Neural cell (in vitro differentiated cells): ENCODE results near the gene BCAT1. TPM values are rescaled to one million over a fixed set of nuclear protein-coding genes. Genes with fewer than 3 reads are reported as not detected.

Source experiments
- H2AFZ ChIP-seq: fragments of 200-600, 300-800 bp; sonication (generic), shearing (Covaris generic); 2 replicates; pipeline ENCODE4 v1.6.0; 2014; ENCODE audit warnings: low read depth, mild to moderate bottlenecking, antibody characterized with exemption, low read length, moderate library complexity
- H3F3A ChIP-seq: fragments of 200-600 bp; shearing (Covaris generic); 2 replicates; pipeline ENCODE4 v1.6.1; 2016; ENCODE audit warnings: mild to moderate bottlenecking, moderate library complexity, mixed read lengths, antibody characterized with exemption, low read length; ENCODE audit not compliant: insufficient read depth, poor library complexity, severe bottlenecking
- H3K27ac ChIP-seq: fragments of 200-600, 300-800 bp; sonication (generic), shearing (Covaris generic); 2 replicates; pipeline ENCODE4 v1.5.1; 2014; ENCODE audit warnings: mild to moderate bottlenecking, low read length, moderate library complexity
- H3K27me3 ChIP-seq: fragments of 300-800, 200-600 bp; sonication (generic), shearing (Covaris generic); 2 replicates; pipeline ENCODE4 v1.6.0; 2014; ENCODE audit warnings: mild to moderate bottlenecking, low read depth, low read length, moderate library complexity; ENCODE audit not compliant: insufficient read depth
- H3K36me3 ChIP-seq: fragments of 300-800, 200-600 bp; sonication (generic), shearing (Covaris generic); 2 replicates; pipeline ENCODE4 v1.5.1; 2014; ENCODE audit warnings: mild to moderate bottlenecking, antibody characterized with exemption, low read length, moderate library complexity; ENCODE audit not compliant: insufficient read depth
- H3K4me2 ChIP-seq: fragments of 300-800, 200-600 bp; sonication (generic), shearing (Covaris generic); 2 replicates; pipeline ENCODE4 v1.6.0; 2014; ENCODE audit warnings: mild to moderate bottlenecking, low read length
- H3K4me3 ChIP-seq: fragments of 300-800, 200-600 bp; sonication (generic), shearing (Covaris generic); 2 replicates; pipeline ENCODE4 v1.5.1; 2014; ENCODE audit warnings: mild to moderate bottlenecking, low read length, moderate library complexity
- H3K79me2 ChIP-seq: fragments of 200-600 bp; shearing (Covaris generic); replicated peaks from 2 replicates; pipeline ENCODE4 v1.6.0; 2014; ENCODE audit warnings: mild to moderate bottlenecking, low read length, moderate library complexity; ENCODE audit not compliant: insufficient read depth
- H3K9ac ChIP-seq: fragments of 300-800, 200-600 bp; sonication (generic), shearing (Covaris generic); 2 replicates; pipeline ENCODE4 v1.6.1; 2016; ENCODE audit warnings: mild to moderate bottlenecking, low read length, mixed read lengths
- H3K9me2 ChIP-seq: fragments of 200-600 bp; shearing (Covaris generic); 2 replicates; pipeline ENCODE4 v1.6.1; 2016; ENCODE audit warnings: mild to moderate bottlenecking, low read length, mixed read lengths; ENCODE audit not compliant: insufficient read depth
- H3K9me3 ChIP-seq: fragments of 200-600, 300-800 bp; sonication (generic), shearing (Covaris generic); 2 replicates; pipeline ENCODE4 v1.6.1; 2016; ENCODE audit warnings: mild to moderate bottlenecking, mixed run types, low read length, moderate library complexity, mixed read lengths
- H4K20me1 ChIP-seq: fragments of 200-600 bp; shearing (Covaris generic); 2 replicates; pipeline ENCODE4 v1.6.1; 2016; ENCODE audit warnings: mild to moderate bottlenecking, mixed run types; ENCODE audit not compliant: insufficient read depth
- EP300 ChIP-seq: fragments of 450-650 bp; conservative IDR thresholded peaks from 2 replicates; pipeline ENCODE4 v1.6.1; 2014; ENCODE audit warnings: antibody characterized with exemption, mild to moderate bottlenecking, moderate library complexity; ENCODE audit not compliant: poor library complexity, severe bottlenecking
- EZH2 ChIP-seq: fragments of 200-600, 300-800 bp; shearing (Covaris generic), sonication (generic); IDR thresholded peaks from 2 replicates; pipeline ENCODE4 v1.6.1; 2014; ENCODE audit warnings: antibody characterized with exemption, low read length, borderline replicate concordance, mild to moderate bottlenecking; ENCODE audit not compliant: insufficient read depth, poor library complexity, severe bottlenecking
- MXI1 ChIP-seq: fragments of 450-650 bp; conservative IDR thresholded peaks from 2 replicates; pipeline ENCODE4 v1.6.1; 2014; ENCODE audit warnings: antibody characterized with exemption, mild to moderate bottlenecking; ENCODE audit not compliant: poor library complexity, severe bottlenecking
- POLR2AphosphoS5 ChIP-seq: IDR thresholded peaks from 2 replicates; pipeline ENCODE4 v1.6.1; 2012
- RAD21 ChIP-seq: fragments of 450-650 bp; conservative IDR thresholded peaks from 2 replicates; pipeline ENCODE4 v1.6.1; 2014; ENCODE audit warnings: antibody characterized with exemption, mild to moderate bottlenecking, moderate library complexity
- SMC3 ChIP-seq: fragments of 450-650 bp; conservative IDR thresholded peaks from 2 replicates; pipeline ENCODE4 v1.6.1; 2014; ENCODE audit warnings: antibody characterized with exemption, mild to moderate bottlenecking, moderate library complexity; ENCODE audit not compliant: poor library complexity
- TAF1 ChIP-seq: IDR thresholded peaks from 2 replicates; pipeline ENCODE4 v1.6.1; 2012; ENCODE audit warnings: low read depth
- polyA plus RNA-seq: library from polyadenylated mRNA; depleted of rRNA; stranded (reverse); fragments of >200 nt; gene quantifications from 2 replicates; pipeline ENCODE4 v1.2.3, GENCODE V29; 2014
- TF ChIP-seq, protein P1 (sequence below): IDR thresholded peaks from 2 replicates; pipeline ENCODE4 v1.6.1; 2012; ENCODE audit warnings: borderline replicate concordance
- TF ChIP-seq, protein P2 (sequence below): fragments of 450-650 bp; IDR thresholded peaks from 2 replicates; pipeline ENCODE4 v1.5.1; 2014; ENCODE audit warnings: antibody characterized with exemption, mild to moderate bottlenecking, moderate library complexity; ENCODE audit not compliant: poor library complexity, severe bottlenecking

The BCAT1 gene
- polyA plus RNA-seq, 1 donor from 2014 or later = 31.3 TPM

DNA sequence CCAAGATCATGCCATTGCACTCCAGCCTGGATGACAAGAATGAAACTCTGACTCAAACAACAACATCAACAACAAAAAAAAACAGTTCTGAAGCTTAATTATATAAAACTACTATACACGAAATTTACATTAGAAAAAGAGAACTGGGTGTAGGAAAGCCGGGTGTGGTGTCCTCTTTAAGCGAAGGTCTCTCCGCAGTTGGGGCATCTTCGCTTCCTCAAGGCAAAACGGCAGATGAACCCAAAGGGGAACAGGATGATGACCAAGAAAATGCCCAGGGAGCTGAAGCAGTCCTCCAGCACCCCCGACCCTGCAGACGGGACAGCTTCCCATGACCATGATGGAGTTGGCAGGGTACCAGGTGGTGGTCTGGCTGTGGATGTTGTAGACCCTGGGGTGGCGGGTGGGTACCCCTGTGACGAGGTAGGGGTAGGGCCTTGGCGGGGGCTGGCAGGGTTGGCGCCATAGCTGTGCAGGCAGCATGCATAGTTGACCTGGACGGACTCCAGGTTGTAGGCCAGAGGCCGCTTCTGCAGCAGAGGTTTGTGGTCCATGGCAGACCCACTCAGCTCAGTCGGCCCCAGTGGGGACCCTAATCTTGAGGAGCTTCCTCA is 18.2 kb upstream of the BCAT1 start:
- Histone ChIP-seq H3K4me3 (no peak overlapping the region), H3K27ac (no peak overlapping the region), H3K27me3 (no peaks in the 10 kb centered on the region), H4K20me1 (no peaks in the 10 kb centered on the region), H3K9me2 (no peaks in the 10 kb centered on the region), H3K4me2 (no peak overlapping the region), H3K36me3 (no peaks in the 10 kb centered on the region), H3F3A (no peaks in the 10 kb centered on the region), H2AFZ (no peak overlapping the region), H3K9ac (no peak overlapping the region), H3K79me2 (no peaks in the 10 kb centered on the region), H3K9me3 (no peaks in the 10 kb centered on the region)
- TF ChIP-seq EP300 (no peak), TAF1 (no peak), SMC3 (no peak), MXI1 (no peak), RAD21 (no peak)

DNA sequence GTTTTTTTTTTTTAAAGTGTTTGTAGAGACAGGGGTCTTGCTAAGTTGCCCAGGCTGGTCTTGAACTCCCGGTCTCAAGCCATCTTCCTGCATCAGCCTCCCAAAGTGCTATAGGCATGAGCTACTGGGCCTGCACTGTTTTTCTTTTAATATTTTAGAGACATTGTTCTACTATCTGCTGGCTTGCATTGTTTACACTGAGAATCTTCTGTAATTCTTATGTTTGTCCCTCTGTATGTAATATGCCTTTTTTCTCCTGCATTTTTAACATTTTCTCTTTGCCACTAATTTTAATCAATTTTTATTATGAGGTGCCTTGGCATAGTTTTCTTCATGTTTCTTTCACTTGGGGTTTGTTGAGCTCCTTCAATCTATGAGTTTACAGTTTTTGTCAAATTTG is 15.4 kb upstream of the BCAT1 start:
- Histone ChIP-seq H2AFZ (no peak overlapping the region), H3K4me2 (no peak overlapping the region), H3K27ac (no peak overlapping the region), H4K20me1 (no peaks in the 10 kb centered on the region), H3K4me3 (no peak overlapping the region), H3K27me3 (no peaks in the 10 kb centered on the region), H3F3A (no peaks in the 10 kb centered on the region), H3K9ac (no peak overlapping the region), H3K9me2 (no peaks in the 10 kb centered on the region), H3K9me3 (no peaks in the 10 kb centered on the region), H3K79me2 (no peaks in the 10 kb centered on the region), H3K36me3 (no peaks in the 10 kb centered on the region)
- TF ChIP-seq SMC3 (no peak), RAD21 (no peak), TAF1 (no peak), EZH2 (no peak), POLR2AphosphoS5 (no peak), MXI1 (no peak), EP300 (no peak)
- TF ChIP-seq, protein P1, sequence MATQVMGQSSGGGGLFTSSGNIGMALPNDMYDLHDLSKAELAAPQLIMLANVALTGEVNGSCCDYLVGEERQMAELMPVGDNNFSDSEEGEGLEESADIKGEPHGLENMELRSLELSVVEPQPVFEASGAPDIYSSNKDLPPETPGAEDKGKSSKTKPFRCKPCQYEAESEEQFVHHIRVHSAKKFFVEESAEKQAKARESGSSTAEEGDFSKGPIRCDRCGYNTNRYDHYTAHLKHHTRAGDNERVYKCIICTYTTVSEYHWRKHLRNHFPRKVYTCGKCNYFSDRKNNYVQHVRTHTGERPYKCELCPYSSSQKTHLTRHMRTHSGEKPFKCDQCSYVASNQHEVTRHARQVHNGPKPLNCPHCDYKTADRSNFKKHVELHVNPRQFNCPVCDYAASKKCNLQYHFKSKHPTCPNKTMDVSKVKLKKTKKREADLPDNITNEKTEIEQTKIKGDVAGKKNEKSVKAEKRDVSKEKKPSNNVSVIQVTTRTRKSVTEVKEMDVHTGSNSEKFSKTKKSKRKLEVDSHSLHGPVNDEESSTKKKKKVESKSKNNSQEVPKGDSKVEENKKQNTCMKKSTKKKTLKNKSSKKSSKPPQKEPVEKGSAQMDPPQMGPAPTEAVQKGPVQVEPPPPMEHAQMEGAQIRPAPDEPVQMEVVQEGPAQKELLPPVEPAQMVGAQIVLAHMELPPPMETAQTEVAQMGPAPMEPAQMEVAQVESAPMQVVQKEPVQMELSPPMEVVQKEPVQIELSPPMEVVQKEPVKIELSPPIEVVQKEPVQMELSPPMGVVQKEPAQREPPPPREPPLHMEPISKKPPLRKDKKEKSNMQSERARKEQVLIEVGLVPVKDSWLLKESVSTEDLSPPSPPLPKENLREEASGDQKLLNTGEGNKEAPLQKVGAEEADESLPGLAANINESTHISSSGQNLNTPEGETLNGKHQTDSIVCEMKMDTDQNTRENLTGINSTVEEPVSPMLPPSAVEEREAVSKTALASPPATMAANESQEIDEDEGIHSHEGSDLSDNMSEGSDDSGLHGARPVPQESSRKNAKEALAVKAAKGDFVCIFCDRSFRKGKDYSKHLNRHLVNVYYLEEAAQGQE = no peak
- TF ChIP-seq, protein P2, sequence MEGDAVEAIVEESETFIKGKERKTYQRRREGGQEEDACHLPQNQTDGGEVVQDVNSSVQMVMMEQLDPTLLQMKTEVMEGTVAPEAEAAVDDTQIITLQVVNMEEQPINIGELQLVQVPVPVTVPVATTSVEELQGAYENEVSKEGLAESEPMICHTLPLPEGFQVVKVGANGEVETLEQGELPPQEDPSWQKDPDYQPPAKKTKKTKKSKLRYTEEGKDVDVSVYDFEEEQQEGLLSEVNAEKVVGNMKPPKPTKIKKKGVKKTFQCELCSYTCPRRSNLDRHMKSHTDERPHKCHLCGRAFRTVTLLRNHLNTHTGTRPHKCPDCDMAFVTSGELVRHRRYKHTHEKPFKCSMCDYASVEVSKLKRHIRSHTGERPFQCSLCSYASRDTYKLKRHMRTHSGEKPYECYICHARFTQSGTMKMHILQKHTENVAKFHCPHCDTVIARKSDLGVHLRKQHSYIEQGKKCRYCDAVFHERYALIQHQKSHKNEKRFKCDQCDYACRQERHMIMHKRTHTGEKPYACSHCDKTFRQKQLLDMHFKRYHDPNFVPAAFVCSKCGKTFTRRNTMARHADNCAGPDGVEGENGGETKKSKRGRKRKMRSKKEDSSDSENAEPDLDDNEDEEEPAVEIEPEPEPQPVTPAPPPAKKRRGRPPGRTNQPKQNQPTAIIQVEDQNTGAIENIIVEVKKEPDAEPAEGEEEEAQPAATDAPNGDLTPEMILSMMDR = no peak
